HEK293 (cell line): Measurements from ENCODE around the gene IMPDH1.

Experiments used
- CTCF ChIA-PET: fragments of 350-600 bp; formaldehyde crosslinking; extraction: SDS; loops from one replicate; lab custom pipeline; 2021; ENCODE audit warnings: antibody characterized with exemption; lab: Yijun Ruan, JAX
- POLR2A ChIA-PET: fragments of 300-600 bp; formaldehyde crosslinking; extraction: SDS; loops from one replicate; lab custom pipeline; 2020; ENCODE audit warnings: antibody characterized with exemption, inconsistent platforms; lab: Yijun Ruan, JAX
- H3K27ac ChIP-seq: fragments of 200-500 bp; sonication (Bioruptor generic); 2 replicates; pipeline ENCODE4 v1.5.1; 2014; ENCODE audit warnings: low read depth, low read length, control low read depth, inconsistent platforms; ENCODE audit errors: extremely low read depth
- H3K36me3 ChIP-seq, 2 experiments: fragments of 200-500 bp in 1 of 2; sonication (Bioruptor generic) in 1 of 2; 1 replicate in 1 of 2; 2 replicates in 1 of 2; pipeline ENCODE4 v1.5.1; 2014 to 2017; ENCODE audit warnings: inconsistent platforms in 2 of 2, low read length in 2 of 2; ENCODE audit not compliant: control insufficient read depth in 2 of 2, insufficient read depth in 1 of 2
- H3K4me1 ChIP-seq: fragments of 200-500 bp; sonication (Bioruptor generic); 2 replicates; pipeline ENCODE4 v1.5.1; 2014; ENCODE audit warnings: mild to moderate bottlenecking, low read length, inconsistent platforms; ENCODE audit not compliant: control insufficient read depth, insufficient read depth
- H3K4me3 ChIP-seq: 2 replicates; pipeline ENCODE4 v1.5.1; 2011; ENCODE audit warnings: low read depth, mild to moderate bottlenecking, control low read depth, low read length, moderate library complexity
- H3K9me3 ChIP-seq: fragments of 200-500 bp; sonication (Bioruptor generic); 2 replicates; pipeline ENCODE4 v1.5.1; 2014; ENCODE audit warnings: low read depth, low read length, inconsistent platforms; ENCODE audit not compliant: control insufficient read depth, insufficient read depth
- SCRT2 ChIP-seq: fragments of 450-650 bp; formaldehyde crosslinking; IDR thresholded peaks from 2 replicates; pipeline ENCODE4 v1.5.1; 2016; ENCODE audit warnings: missing biosample characterization, missing genetic modification characterization
- TRIM28 ChIP-seq: IDR thresholded peaks from 2 replicates; pipeline ENCODE4 v1.6.1; 2011; ENCODE audit warnings: low read length, control low read depth, borderline replicate concordance
- YY1 ChIP-seq: fragments of 450-650 bp; formaldehyde crosslinking; IDR thresholded peaks from 2 replicates; pipeline ENCODE4 v1.5.1; 2018; ENCODE audit warnings: missing biosample characterization, missing genetic modification characterization
- YY2 ChIP-seq: fragments of 450-650 bp; formaldehyde crosslinking; IDR thresholded peaks from 2 replicates; pipeline ENCODE4 v1.5.1; 2016; ENCODE audit warnings: missing biosample characterization, missing genetic modification characterization
- ZBTB17 ChIP-seq: fragments of 450-650 bp; formaldehyde crosslinking; IDR thresholded peaks from 2 replicates; pipeline ENCODE4 v1.5.1; 2016; ENCODE audit warnings: missing biosample characterization, missing genetic modification characterization
- ZFHX2 ChIP-seq: fragments of 450-650 bp; formaldehyde crosslinking; conservative IDR thresholded peaks from 2 replicates; pipeline ENCODE4 v1.5.1; 2016; ENCODE audit warnings: missing biosample characterization, missing genetic modification characterization
- ZFP69B ChIP-seq: fragments of 450-650 bp; formaldehyde crosslinking; IDR thresholded peaks from 2 replicates; pipeline ENCODE4 v1.5.1; 2016; ENCODE audit warnings: missing biosample characterization, missing genetic modification characterization
- ZNF138 ChIP-seq: fragments of 450-650 bp; formaldehyde crosslinking; IDR thresholded peaks from 2 replicates; pipeline ENCODE4 v1.5.1; 2016; ENCODE audit warnings: missing biosample characterization, missing genetic modification characterization, borderline replicate concordance
- ZNF16 ChIP-seq: fragments of 450-650 bp; formaldehyde crosslinking; IDR thresholded peaks from 2 replicates; pipeline ENCODE4 v1.5.1; 2016; ENCODE audit warnings: low read depth, missing biosample characterization, missing genetic modification characterization
- ZNF239 ChIP-seq: fragments of 450-650 bp; formaldehyde crosslinking; IDR thresholded peaks from 2 replicates; pipeline ENCODE4 v1.5.1; 2016; ENCODE audit warnings: missing biosample characterization, missing genetic modification characterization
- ZNF555 ChIP-seq: fragments of 450-650 bp; formaldehyde crosslinking; conservative IDR thresholded peaks from 2 replicates; pipeline ENCODE4 v1.5.1; 2017; ENCODE audit warnings: missing biosample characterization, mild to moderate bottlenecking, missing genetic modification characterization, inconsistent platforms
- ZNF677 ChIP-seq: fragments of 450-650 bp; IDR thresholded peaks from 2 replicates; pipeline ENCODE4 v1.5.0; 2018; ENCODE audit warnings: missing biosample characterization, mild to moderate bottlenecking, missing genetic modification characterization, moderate library complexity
- ZNF76 ChIP-seq: fragments of 450-650 bp; formaldehyde crosslinking; IDR thresholded peaks from 2 replicates; pipeline ENCODE4; 2016; ENCODE audit warnings: low read depth, missing biosample characterization, missing genetic modification characterization, borderline replicate concordance
- ZNF837 ChIP-seq: fragments of 450-650 bp; formaldehyde crosslinking; IDR thresholded peaks from 2 replicates; pipeline ENCODE4 v1.5.1; 2016; ENCODE audit warnings: missing biosample characterization, missing genetic modification characterization
- ZXDB ChIP-seq: fragments of 450-650 bp; formaldehyde crosslinking; IDR thresholded peaks from 2 replicates; pipeline ENCODE4 v1.5.1; 2016; ENCODE audit warnings: missing biosample characterization, missing genetic modification characterization
- TF ChIP-seq, protein P1 (sequence below): fragments of 450-650 bp; formaldehyde crosslinking; IDR thresholded peaks from 2 replicates; pipeline ENCODE4 v1.5.1; 2017; ENCODE audit warnings: missing biosample characterization, missing genetic modification characterization
- TF ChIP-seq, protein P2 (sequence below): fragments of 450-650 bp; formaldehyde crosslinking; IDR thresholded peaks from 2 replicates; pipeline ENCODE4 v1.5.1; 2016; ENCODE audit warnings: missing biosample characterization, missing genetic modification characterization
- TF ChIP-seq, protein P3 (sequence below): fragments of 450-650 bp; formaldehyde crosslinking; IDR thresholded peaks from 2 replicates; pipeline ENCODE4 v1.5.1; 2016; ENCODE audit warnings: missing biosample characterization, missing genetic modification characterization
- TF ChIP-seq, protein P4 (sequence below): fragments of 450-650 bp; formaldehyde crosslinking; IDR thresholded peaks from 2 replicates; pipeline ENCODE4 v1.5.1; 2016; ENCODE audit warnings: missing biosample characterization, missing genetic modification characterization

IMPDH1 gene

DNA sequence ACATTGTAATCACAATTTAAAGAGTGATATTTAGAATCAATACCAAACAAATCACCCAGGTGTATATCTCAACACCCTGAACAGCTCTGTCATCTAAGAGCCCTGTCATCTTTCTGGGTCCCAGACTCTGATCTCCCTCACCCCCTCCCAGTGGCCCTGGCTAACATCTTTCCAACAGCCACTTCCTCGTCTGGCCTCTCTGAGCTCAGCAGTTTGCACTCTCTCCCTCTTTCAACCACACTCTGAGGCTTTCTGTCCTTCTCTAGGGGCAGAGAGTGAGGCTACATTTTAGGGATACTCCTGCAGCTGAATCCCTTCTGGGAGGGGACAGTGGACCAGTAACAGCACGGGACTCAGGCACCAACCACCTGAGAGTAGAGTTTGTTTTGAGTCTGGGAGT is 31.1 kb downstream of the IMPDH1 start (continued):
- TF ChIP-seq ZNF16 (no peak), SCRT2 (tag by site-specific recombination) (no peak)

DNA sequence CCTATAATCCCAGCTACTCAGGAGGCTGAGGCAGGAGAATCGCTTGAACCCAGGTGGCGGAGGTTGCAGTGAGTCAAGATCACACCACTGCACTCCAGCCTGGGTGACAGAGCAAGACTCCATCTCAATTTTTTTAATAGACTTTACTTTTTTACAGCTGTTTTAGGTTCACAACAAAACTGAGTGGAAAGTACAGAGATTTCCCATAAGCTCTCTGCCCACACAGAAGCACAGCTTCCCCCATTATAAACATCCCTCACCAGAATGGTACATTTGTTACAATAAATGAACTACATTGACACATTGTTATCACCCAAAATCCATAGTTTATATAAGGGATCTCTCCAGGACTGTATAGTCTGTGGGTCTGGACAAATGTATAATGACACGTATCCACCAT is 33.7 kb downstream of the IMPDH1 start:
- no peak overlapping the region for H3K27ac ChIP-seq
- H3K36me3 ChIP-seq = no peaks in the 10 kb centered on the region
- CTCF ChIA-PET = interaction anchor here (1.4 to 18.1 kb wide), 3 partner anchors 12 to 50 kb away, joined by 5 to 378 read pairs (median 29); partner anchors contain the start of gene RBM28
- H3K4me1 ChIP-seq = no peaks in the 10 kb centered on the region
- no peak overlapping the region for H3K4me3 ChIP-seq
- no peaks in the 10 kb centered on the region for H3K9me3 ChIP-seq
- TF ChIP-seq YY1 (tag by site-specific recombination) (no peak), TRIM28 (no peak), ZFHX2 (tag by site-specific recombination) (no peak), ZFP69B (tag by site-specific recombination) (no peak), ZNF677 (tag by site-specific recombination) (no peak), ZXDB (tag by site-specific recombination) (no peak), YY2 (tag by site-specific recombination) (no peak), ZNF138 (tag by site-specific recombination) (no peak), ZNF76 (tag by site-specific recombination) (no peak), ZNF555 (tag by site-specific recombination) (no peak), ZNF239 (tag by site-specific recombination) (no peak), ZNF837 (no peak), ZBTB17 (tag by site-specific recombination) (no peak)
- TF ChIP-seq, protein P1, sequence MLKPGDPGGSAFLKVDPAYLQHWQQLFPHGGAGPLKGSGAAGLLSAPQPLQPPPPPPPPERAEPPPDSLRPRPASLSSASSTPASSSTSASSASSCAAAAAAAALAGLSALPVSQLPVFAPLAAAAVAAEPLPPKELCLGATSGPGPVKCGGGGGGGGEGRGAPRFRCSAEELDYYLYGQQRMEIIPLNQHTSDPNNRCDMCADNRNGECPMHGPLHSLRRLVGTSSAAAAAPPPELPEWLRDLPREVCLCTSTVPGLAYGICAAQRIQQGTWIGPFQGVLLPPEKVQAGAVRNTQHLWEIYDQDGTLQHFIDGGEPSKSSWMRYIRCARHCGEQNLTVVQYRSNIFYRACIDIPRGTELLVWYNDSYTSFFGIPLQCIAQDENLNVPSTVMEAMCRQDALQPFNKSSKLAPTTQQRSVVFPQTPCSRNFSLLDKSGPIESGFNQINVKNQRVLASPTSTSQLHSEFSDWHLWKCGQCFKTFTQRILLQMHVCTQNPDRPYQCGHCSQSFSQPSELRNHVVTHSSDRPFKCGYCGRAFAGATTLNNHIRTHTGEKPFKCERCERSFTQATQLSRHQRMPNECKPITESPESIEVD = no peak
- TF ChIP-seq, protein P2, sequence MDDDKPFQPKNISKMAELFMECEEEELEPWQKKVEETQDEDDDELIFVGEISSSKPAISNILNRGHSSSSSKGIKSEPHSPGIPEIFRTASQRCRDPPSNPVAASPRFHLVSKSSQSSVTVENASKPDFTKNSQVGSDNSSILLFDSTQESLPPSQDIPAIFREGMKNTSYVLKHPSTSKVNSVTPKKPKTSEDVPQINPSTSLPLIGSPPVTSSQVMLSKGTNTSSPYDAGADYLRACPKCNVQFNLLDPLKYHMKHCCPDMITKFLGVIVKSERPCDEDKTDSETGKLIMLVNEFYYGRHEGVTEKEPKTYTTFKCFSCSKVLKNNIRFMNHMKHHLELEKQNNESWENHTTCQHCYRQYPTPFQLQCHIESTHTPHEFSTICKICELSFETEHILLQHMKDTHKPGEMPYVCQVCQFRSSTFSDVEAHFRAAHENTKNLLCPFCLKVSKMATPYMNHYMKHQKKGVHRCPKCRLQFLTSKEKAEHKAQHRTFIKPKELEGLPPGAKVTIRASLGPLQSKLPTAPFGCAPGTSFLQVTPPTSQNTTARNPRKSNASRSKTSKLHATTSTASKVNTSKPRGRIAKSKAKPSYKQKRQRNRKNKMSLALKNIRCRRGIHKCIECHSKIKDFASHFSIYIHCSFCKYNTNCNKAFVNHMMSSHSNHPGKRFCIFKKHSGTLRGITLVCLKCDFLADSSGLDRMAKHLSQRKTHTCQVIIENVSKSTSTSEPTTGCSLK (tag by site-specific recombination) = no peak
- TF ChIP-seq, protein P3, sequence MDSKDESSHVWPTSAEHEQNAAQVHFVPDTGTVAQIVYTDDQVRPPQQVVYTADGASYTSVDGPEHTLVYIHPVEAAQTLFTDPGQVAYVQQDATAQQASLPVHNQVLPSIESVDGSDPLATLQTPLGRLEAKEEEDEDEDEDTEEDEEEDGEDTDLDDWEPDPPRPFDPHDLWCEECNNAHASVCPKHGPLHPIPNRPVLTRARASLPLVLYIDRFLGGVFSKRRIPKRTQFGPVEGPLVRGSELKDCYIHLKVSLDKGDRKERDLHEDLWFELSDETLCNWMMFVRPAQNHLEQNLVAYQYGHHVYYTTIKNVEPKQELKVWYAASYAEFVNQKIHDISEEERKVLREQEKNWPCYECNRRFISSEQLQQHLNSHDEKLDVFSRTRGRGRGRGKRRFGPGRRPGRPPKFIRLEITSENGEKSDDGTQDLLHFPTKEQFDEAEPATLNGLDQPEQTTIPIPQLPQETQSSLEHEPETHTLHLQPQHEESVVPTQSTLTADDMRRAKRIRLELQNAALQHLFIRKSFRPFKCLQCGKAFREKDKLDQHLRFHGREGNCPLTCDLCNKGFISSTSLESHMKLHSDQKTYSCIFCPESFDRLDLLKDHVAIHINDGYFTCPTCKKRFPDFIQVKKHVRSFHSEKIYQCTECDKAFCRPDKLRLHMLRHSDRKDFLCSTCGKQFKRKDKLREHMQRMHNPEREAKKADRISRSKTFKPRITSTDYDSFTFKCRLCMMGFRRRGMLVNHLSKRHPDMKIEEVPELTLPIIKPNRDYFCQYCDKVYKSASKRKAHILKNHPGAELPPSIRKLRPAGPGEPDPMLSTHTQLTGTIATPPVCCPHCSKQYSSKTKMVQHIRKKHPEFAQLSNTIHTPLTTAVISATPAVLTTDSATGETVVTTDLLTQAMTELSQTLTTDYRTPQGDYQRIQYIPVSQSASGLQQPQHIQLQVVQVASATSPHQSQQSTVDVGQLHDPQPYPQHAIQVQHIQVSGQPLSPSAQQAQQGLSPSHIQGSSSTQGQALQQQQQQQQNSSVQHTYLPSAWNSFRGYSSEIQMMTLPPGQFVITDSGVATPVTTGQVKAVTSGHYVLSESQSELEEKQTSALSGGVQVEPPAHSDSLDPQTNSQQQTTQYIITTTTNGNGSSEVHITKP (tag by site-specific recombination) = no peak
- TF ChIP-seq, protein P4, sequence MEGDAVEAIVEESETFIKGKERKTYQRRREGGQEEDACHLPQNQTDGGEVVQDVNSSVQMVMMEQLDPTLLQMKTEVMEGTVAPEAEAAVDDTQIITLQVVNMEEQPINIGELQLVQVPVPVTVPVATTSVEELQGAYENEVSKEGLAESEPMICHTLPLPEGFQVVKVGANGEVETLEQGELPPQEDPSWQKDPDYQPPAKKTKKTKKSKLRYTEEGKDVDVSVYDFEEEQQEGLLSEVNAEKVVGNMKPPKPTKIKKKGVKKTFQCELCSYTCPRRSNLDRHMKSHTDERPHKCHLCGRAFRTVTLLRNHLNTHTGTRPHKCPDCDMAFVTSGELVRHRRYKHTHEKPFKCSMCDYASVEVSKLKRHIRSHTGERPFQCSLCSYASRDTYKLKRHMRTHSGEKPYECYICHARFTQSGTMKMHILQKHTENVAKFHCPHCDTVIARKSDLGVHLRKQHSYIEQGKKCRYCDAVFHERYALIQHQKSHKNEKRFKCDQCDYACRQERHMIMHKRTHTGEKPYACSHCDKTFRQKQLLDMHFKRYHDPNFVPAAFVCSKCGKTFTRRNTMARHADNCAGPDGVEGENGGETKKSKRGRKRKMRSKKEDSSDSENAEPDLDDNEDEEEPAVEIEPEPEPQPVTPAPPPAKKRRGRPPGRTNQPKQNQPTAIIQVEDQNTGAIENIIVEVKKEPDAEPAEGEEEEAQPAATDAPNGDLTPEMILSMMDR = no peak
- POLR2A ChIA-PET = no interaction called here
